Sigmoid colon (tissue), 7 donors: ENCODE data around the gene E2F3. TPM values are rescaled to one million over a fixed set of nuclear protein-coding genes. Genes with fewer than 3 reads are reported as not detected.
A peak's percentile ranks its signal among the peaks of the same experiment; 100 is the strongest.

Experiments
- DNase-seq: peaks from one replicate; pipeline ENCODE4 v3.0.0-alpha.2; 2019
- H3K27ac ChIP-seq, 4 donors: fragments of 200-600 bp; sonication (generic); one replicate each; pipeline ENCODE4 v1.5.1; 2016 to 2019; ENCODE audit warnings: mild to moderate bottlenecking in 1 of 4
- H3K27me3 ChIP-seq, 3 donors: fragments of 200-600 bp; sonication (generic); one replicate each; pipeline ENCODE4 v1.5.1; 2019; ENCODE audit warnings: mild to moderate bottlenecking in 1 of 3
- H3K36me3 ChIP-seq, 4 donors: fragments of 200-600 bp; sonication (generic); one replicate each; pipeline ENCODE4 v1.5.1; 2016 to 2019
- H3K4me1 ChIP-seq, 4 donors: fragments of 200-600 bp; sonication (generic); one replicate each; pipeline ENCODE4 v1.5.1; 2017 to 2019
- H3K4me3 ChIP-seq, 4 donors: fragments of 200-600 bp; sonication (generic); one replicate each; pipeline ENCODE4 v1.5.1; 2017 to 2019; ENCODE audit warnings: mild to moderate bottlenecking in 2 of 4, moderate library complexity in 1 of 4
- H3K9me3 ChIP-seq, 4 donors: fragments of 200-600 bp in 3 of 4; sonication (generic) in 3 of 4; one replicate each; pipeline versions ENCODE4 v1.5.1 to v1.6.1; 2013 to 2019
- EP300 ChIP-seq, 4 donors: sonication (generic); formaldehyde crosslinking; IDR thresholded peaks; one replicate each; pipeline ENCODE4 v1.6.1; 2017; ENCODE audit warnings: antibody characterized with exemption in 4 of 4
- POLR2A ChIP-seq, 2 donors: fragments of 450-650 bp; IDR thresholded peaks; one replicate each; pipeline ENCODE4 v1.6.1; 2016; ENCODE audit warnings: antibody characterized with exemption in 2 of 2, mild to moderate bottlenecking in 2 of 2, moderate library complexity in 2 of 2
- POLR2AphosphoS5 ChIP-seq, 4 donors: sonication (generic); formaldehyde crosslinking; IDR thresholded peaks; one replicate each; pipeline ENCODE4 v1.6.1; 2017; ENCODE audit warnings: antibody characterized with exemption in 4 of 4
- WGBS, 2 donors: extraction: QIAGEN DNeasy Blood & Tissue Kit; methylation state at CpG; one replicate each; pipeline ENCODE4 v1.1.7; 2013; 5-methylcytosine and 5-hydroxymethylcytosine counted together
- intact Hi-C: fragments of 100-400 bp; cut with DNase I; formaldehyde crosslinking; loops from one replicate; pipeline ENCODE4 v1.15.1; 2023
- polyA plus RNA-seq, 3 donors: library from polyadenylated mRNA; stranded (reverse); fragments of 200-250 nt; gene quantifications; one replicate each; pipeline ENCODE4 v1.2.3, GENCODE V29; 2013
- total RNA-seq, 4 donors: library from RNA; depleted of rRNA; stranded (reverse); fragments of >200 nt; gene quantifications; one replicate each; pipeline ENCODE4 v1.1.0, GENCODE V29; 2016
- TF ChIP-seq, protein P1 (sequence below), 4 experiments: fragments of 450-650 bp in 3 of 4; fragments of 200-600 bp in 1 of 4; IDR thresholded peaks; one replicate each; pipeline ENCODE4 v1.5.1; 2016 to 2019; ENCODE audit warnings: antibody characterized with exemption in 4 of 4, mild to moderate bottlenecking in 3 of 4, moderate library complexity in 2 of 4
- donor health status: healthy with polysubstance abuse.
- donor health status: Bipolar disorder and iron deficiency.
- donor health status: healthy.

E2F3 gene
- total RNA-seq, result 1 to 10 TPM; 2.5 to 4.7 (median 3.2) TPM
- 1 to 10 TPM; 2.8 to 6.9 (median 3.0) TPM for polyA plus RNA-seq

GRCh38 chr6:20401205-20402091 lies at the start of gene E2F3:
E2F3 (plus strand) TSS chr6:20401879; CDS start chr6:20402233, 354 bp downstream.
- peak; percentile 100 for DNase-seq
- Histone ChIP-seq H3K36me3 (no peaks in the 10 kb centered on the region), H3K27ac (peak within 1 kb of the TSS; percentile 80 to 96 (median 87)), H3K9me3 (no peaks in the 10 kb centered on the region), H3K4me1 (peaks cover 0 to 19% (median 13%) of the 10 kb centered on the region in 4 donors), H3K27me3 (no peaks in the 10 kb centered on the region), H3K4me3 (peak within 1 kb of the TSS; percentile 59 to 91 (median 82))
- 0 to 1% methylated on average over 63 of the region's 63 CpGs for WGBS, 2 donors
- intact Hi-C loops, result loop anchor here (2.0 to 10.0 kb wide), 4 partner anchors 109 to 307 kb away; partner anchors contain the start of genes CDKAL1 and MBOAT1
- TF ChIP-seq POLR2A (IDR thresholded peaks at IDR 0.05) (peak in 1 of 2 donors; percentile 31), EP300 (IDR thresholded peaks at IDR 0.05) (no peak), POLR2AphosphoS5 (IDR thresholded peaks at IDR 0.05) (peak; percentile 25 to 55 (median 28))
- TF ChIP-seq, protein P1, sequence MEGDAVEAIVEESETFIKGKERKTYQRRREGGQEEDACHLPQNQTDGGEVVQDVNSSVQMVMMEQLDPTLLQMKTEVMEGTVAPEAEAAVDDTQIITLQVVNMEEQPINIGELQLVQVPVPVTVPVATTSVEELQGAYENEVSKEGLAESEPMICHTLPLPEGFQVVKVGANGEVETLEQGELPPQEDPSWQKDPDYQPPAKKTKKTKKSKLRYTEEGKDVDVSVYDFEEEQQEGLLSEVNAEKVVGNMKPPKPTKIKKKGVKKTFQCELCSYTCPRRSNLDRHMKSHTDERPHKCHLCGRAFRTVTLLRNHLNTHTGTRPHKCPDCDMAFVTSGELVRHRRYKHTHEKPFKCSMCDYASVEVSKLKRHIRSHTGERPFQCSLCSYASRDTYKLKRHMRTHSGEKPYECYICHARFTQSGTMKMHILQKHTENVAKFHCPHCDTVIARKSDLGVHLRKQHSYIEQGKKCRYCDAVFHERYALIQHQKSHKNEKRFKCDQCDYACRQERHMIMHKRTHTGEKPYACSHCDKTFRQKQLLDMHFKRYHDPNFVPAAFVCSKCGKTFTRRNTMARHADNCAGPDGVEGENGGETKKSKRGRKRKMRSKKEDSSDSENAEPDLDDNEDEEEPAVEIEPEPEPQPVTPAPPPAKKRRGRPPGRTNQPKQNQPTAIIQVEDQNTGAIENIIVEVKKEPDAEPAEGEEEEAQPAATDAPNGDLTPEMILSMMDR (IDR thresholded peaks at IDR 0.05), result no peak

DNA sequence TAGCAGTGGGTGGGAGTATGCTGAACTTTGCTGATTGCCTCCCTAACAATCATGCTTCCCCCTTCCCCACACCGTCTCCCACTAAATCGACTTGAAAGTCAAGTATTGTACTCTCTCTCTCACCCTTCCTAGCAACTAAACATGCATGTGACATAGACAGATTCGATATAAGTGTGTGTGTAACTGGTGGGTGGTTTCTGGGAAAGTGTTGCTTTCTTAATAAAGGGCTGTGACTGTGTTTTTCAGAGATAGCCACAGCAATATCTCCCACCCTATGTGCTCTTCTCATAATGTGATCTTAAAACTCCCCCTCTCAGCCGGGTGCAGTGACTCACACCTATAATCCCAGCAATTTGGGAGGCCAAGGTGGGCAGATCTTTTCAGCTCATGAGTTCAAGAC lies 49.3 kb upstream of the E2F3 start:
- WGBS, 2 donors, result 80 to 85% methylated on average over 4 of the region's 4 CpGs
- H3K36me3 ChIP-seq, result no peaks in the 10 kb centered on the region
- H3K4me3 ChIP-seq, result no peak overlapping the region
- H3K27me3 ChIP-seq, result no peaks in the 10 kb centered on the region
- DNase-seq, result no peak
- TF ChIP-seq, protein P1 (IDR thresholded peaks at IDR 0.05), result no peak
- TF ChIP-seq POLR2AphosphoS5 (IDR thresholded peaks at IDR 0.05) (no peak), EP300 (IDR thresholded peaks at IDR 0.05) (no peak), POLR2A (IDR thresholded peaks at IDR 0.05) (no peak)
- H3K27ac ChIP-seq, result no peak overlapping the region
- peaks cover 0 to 7% (median under 1%) of the 10 kb centered on the region in 4 donors for H3K9me3 ChIP-seq
- intact Hi-C loops, result no loop called here
- H3K4me1 ChIP-seq, result no peaks in the 10 kb centered on the region

GRCh38 chr6:20353134-20353533 lies 48.5 kb upstream of the E2F3 start:
- WGBS, 2 donors, result 91 to 93% methylated on average over 5 of the region's 5 CpGs
- no peaks in the 10 kb centered on the region for H3K27me3 ChIP-seq
- DNase-seq, result no peak
- TF ChIP-seq, protein P1 (IDR thresholded peaks at IDR 0.05), result no peak
- TF ChIP-seq EP300 (IDR thresholded peaks at IDR 0.05) (no peak), POLR2A (IDR thresholded peaks at IDR 0.05) (no peak), POLR2AphosphoS5 (IDR thresholded peaks at IDR 0.05) (no peak)
- H3K27ac ChIP-seq, result no peak overlapping the region
- no peaks in the 10 kb centered on the region for H3K4me1 ChIP-seq
- H3K9me3 ChIP-seq, result peaks cover 0 to 7% (median under 1%) of the 10 kb centered on the region in 4 donors
- no peak overlapping the region for H3K4me3 ChIP-seq
- no peaks in the 10 kb centered on the region for H3K36me3 ChIP-seq
- intact Hi-C loops, result no loop called here

DNA sequence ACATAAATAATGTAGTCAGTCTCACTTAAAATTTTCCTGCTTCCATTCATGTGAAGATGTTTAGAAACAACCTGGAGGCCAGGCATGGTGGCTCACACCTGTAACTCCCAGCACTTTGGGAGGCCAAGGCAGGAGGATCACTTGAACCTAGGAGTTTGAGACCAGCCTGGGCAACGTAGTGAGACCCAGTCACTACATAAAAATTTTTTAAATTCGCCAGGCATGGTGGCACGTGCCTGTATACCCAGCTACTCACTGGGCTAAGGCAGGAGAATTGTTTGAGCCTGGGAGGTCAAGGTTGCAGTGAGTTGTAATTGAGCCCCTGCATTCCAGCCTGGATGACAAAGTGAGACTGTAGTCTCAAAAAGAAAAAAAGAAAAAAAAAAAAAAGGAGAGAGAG lies 47.3 kb upstream of the E2F3 start:
- H3K36me3 ChIP-seq, result no peaks in the 10 kb centered on the region
- H3K27ac ChIP-seq, result no peak overlapping the region
- H3K4me3 ChIP-seq, result no peak overlapping the region
- peaks cover 0 to 7% (median under 1%) of the 10 kb centered on the region in 4 donors for H3K9me3 ChIP-seq
- TF ChIP-seq EP300 (IDR thresholded peaks at IDR 0.05), result no peak
- no peak for TF ChIP-seq POLR2A (IDR thresholded peaks at IDR 0.05)
- TF ChIP-seq, protein P1 (IDR thresholded peaks at IDR 0.05), result no peak
- TF ChIP-seq POLR2AphosphoS5 (IDR thresholded peaks at IDR 0.05), result no peak
- DNase-seq, result no peak
- no peaks in the 10 kb centered on the region for H3K27me3 ChIP-seq
- H3K4me1 ChIP-seq, result no peaks in the 10 kb centered on the region
- WGBS, 2 donors, result 86% methylated on average over 3 of the region's 3 CpGs
- intact Hi-C loops, result no loop called here
